HEK293T (cell line): ENCODE measurements around the gene PHF3.

Experiments
- CTCF ChIA-PET: fragments of 350-600 bp; formaldehyde crosslinking; extraction: SDS; loops from one replicate; lab custom pipeline; 2021; ENCODE audit warnings: antibody characterized with exemption, inconsistent platforms; lab: Yijun Ruan, JAX
- POLR2A ChIA-PET: fragments of 350-600 bp; formaldehyde crosslinking; extraction: SDS; loops from one replicate; lab custom pipeline; 2020; ENCODE audit warnings: antibody characterized with exemption, inconsistent platforms; lab: Yijun Ruan, JAX
- DNase-seq: peaks from one replicate; pipeline ENCODE4 v3.0.0; 2012; ENCODE audit warnings: mixed read lengths; ENCODE audit errors: extremely low spot score
- ARNT ChIP-seq: fragments of 450-650 bp; IDR thresholded peaks from 2 replicates; pipeline ENCODE4 v1.6.1; 2017; ENCODE audit warnings: mild to moderate bottlenecking
- BHLHE40 ChIP-seq: fragments of 450-650 bp; IDR thresholded peaks from 2 replicates; pipeline ENCODE4 v1.6.1; 2016; ENCODE audit warnings: mild to moderate bottlenecking, moderate library complexity, borderline replicate concordance
- CTBP1 ChIP-seq: fragments of 450-650 bp; IDR thresholded peaks from 2 replicates; pipeline ENCODE4 v1.6.1; 2016; ENCODE audit warnings: borderline replicate concordance
- ELF4 ChIP-seq: fragments of 450-650 bp; IDR thresholded peaks from 2 replicates; pipeline ENCODE4 v1.6.1; 2017; ENCODE audit warnings: antibody characterized with exemption
- FOXA1 ChIP-seq: fragments of 450-650 bp; IDR thresholded peaks from 2 replicates; pipeline ENCODE4 v1.6.1; 2016; ENCODE audit warnings: mild to moderate bottlenecking
- FOXK2 ChIP-seq: fragments of 450-650 bp; IDR thresholded peaks from 2 replicates; pipeline ENCODE4 v1.6.1; 2016; ENCODE audit warnings: mild to moderate bottlenecking
- FOXM1 ChIP-seq: fragments of 450-650 bp; IDR thresholded peaks from 2 replicates; pipeline ENCODE4 v1.6.1; 2017; ENCODE audit warnings: mild to moderate bottlenecking, borderline replicate concordance
- HDGF ChIP-seq: fragments of 450-650 bp; IDR thresholded peaks from 2 replicates; pipeline ENCODE4 v1.6.1; 2017; ENCODE audit warnings: antibody characterized with exemption, borderline replicate concordance
- L3MBTL2 ChIP-seq: fragments of 450-650 bp; conservative IDR thresholded peaks from 2 replicates; pipeline ENCODE4 v1.6.1; 2016; ENCODE audit warnings: mild to moderate bottlenecking
- LEF1 ChIP-seq: fragments of 450-650 bp; IDR thresholded peaks from 2 replicates; pipeline ENCODE4 v1.6.1; 2017; ENCODE audit warnings: mild to moderate bottlenecking, borderline replicate concordance
- NFRKB ChIP-seq: fragments of 450-650 bp; IDR thresholded peaks from 2 replicates; pipeline ENCODE4 v1.6.1; 2016; ENCODE audit warnings: mild to moderate bottlenecking, moderate library complexity
- PKNOX1 ChIP-seq: fragments of 450-650 bp; IDR thresholded peaks from 2 replicates; pipeline ENCODE4 v1.6.1; 2016
- SP1 ChIP-seq: fragments of 450-650 bp; IDR thresholded peaks from 2 replicates; pipeline ENCODE4 v1.6.1; 2017
- SUZ12 ChIP-seq: fragments of 450-650 bp; IDR thresholded peaks from 2 replicates; pipeline ENCODE4 v1.6.1; 2016; ENCODE audit warnings: mild to moderate bottlenecking
- TARDBP ChIP-seq: fragments of 450-650 bp; IDR thresholded peaks from 2 replicates; pipeline ENCODE4 v1.6.1; 2016
- ZNF384 ChIP-seq: fragments of 450-650 bp; IDR thresholded peaks from 2 replicates; pipeline ENCODE4 v1.6.1; 2016

The PHF3 gene

GRCh38 chr6:63683071-63683603 is 47.5 kb downstream of the PHF3 start:
- TF ChIP-seq LEF1 (no peak), PKNOX1 (no peak), ZNF384 (no peak), TARDBP (no peak), SP1 (no peak), CTBP1 (no peak), L3MBTL2 (no peak), NFRKB (no peak), FOXA1 (no peak), SUZ12 (no peak), FOXM1 (no peak), BHLHE40 (no peak), ELF4 (no peak), ARNT (no peak), FOXK2 (no peak), HDGF (no peak)
- POLR2A ChIA-PET, result interaction anchor here (1.5 kb wide), 1 partner anchor 48 kb away, joined by 5 read pairs; the partner anchor contains the start of gene PHF3
- CTCF ChIA-PET, result no interaction called here
- DNase-seq, result no peak

GRCh38 chr6:63685446-63686379 is 50.1 kb downstream of the PHF3 start:
- TF ChIP-seq BHLHE40 (no peak), TARDBP (no peak), PKNOX1 (no peak), CTBP1 (no peak), NFRKB (no peak), FOXK2 (no peak), LEF1 (no peak), ARNT (no peak), L3MBTL2 (no peak), ELF4 (no peak), SP1 (no peak), HDGF (no peak), FOXM1 (no peak), ZNF384 (no peak), SUZ12 (no peak), FOXA1 (no peak)
- ChIA-PET POLR2A (no interaction called here), CTCF (no interaction called here)
- DNase-seq, result no peak

GRCh38 chr6:63689421-63689820 is 53.8 kb downstream of the PHF3 start:
- TF ChIP-seq FOXA1 (no peak), L3MBTL2 (no peak), ARNT (no peak), SP1 (no peak)
- ChIA-PET POLR2A (no interaction called here), CTCF (no interaction called here)
- no peak for DNase-seq

DNA sequence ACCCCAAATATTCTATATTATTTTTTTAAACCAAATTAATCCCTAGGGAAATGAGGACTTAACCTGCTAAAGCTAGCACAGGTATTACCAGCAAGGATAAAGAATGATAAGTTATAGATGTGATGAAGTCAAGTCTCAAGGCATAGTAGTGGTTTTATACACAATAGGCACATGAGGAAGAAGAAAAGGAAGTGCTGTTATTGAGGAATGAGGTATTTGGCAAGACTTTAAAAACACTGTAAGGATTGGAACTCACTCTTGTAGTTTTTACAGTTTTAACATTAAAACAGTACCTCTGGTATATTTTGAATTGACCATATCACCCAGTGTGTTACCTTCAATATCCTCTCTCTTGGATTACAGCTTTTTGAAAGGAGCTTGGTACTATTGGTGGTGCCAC is 54.6 kb downstream of the PHF3 start:
- CTCF ChIA-PET, result no interaction called here
- no peak for DNase-seq
- TF ChIP-seq FOXK2 (no peak), ARNT (no peak), ZNF384 (no peak), CTBP1 (no peak), SUZ12 (no peak), NFRKB (no peak), L3MBTL2 (no peak), HDGF (no peak)
- POLR2A ChIA-PET, result no interaction called here

DNA sequence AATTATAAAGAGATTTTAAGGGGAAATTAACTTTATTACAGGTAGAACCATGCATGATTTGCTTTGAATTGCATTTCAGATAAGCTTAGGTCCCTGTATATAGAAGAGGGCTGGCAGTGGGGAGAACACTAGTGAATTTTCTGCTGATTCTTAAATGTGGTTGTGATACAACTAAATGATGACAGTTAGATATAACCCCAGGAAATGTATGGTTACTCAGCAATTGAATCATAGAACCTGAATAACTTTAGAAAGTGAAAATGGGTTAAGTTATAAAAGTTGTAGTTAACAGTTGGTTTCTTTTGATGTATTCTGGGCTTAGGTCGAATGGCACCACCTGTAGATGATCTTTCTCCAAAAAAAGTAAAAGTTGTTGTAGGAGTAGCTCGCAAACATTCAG is 70.1 kb downstream of the PHF3 start:
- ChIA-PET CTCF (interaction anchor here (1.3 kb wide), 1 partner anchor 107 kb away, joined by 3 read pairs; no protein-coding TSS in a partner anchor), POLR2A (no interaction called here)
- no peak for DNase-seq
- TF ChIP-seq LEF1 (no peak), CTBP1 (no peak), BHLHE40 (no peak), ZNF384 (no peak), SP1 (no peak), FOXK2 (no peak), FOXA1 (no peak), HDGF (no peak), FOXM1 (no peak), NFRKB (no peak)

GRCh38 chr6:63706630-63707029 is 71.0 kb downstream of the PHF3 start:
- DNase-seq, result no peak
- ChIA-PET CTCF (no interaction called here), POLR2A (no interaction called here)
- TF ChIP-seq ZNF384 (no peak), ARNT (no peak), HDGF (no peak), FOXA1 (no peak), SUZ12 (no peak)
